Activated CD4-positive, alpha-beta T cell treated with anti-CD3 and anti-CD28 coated beads, Interleukin-10, Interleukin-2, amounts not matched to agents 100 ng/mL and 50 ng/mL, durations not matched to agents 16 hours and 8 hours (primary cell): Measurements from ENCODE around the gene C3orf52.
"Not testable (repeated sequence)": the region's sequence is repeated elsewhere in the genome, so short reads cannot be mapped to it uniquely, and the experiment has no call there.

Source experiments
- DNase-seq: peaks from one replicate; pipeline ENCODE4 v3.0.0-alpha.2; 2020

The C3orf52 gene, protein sequence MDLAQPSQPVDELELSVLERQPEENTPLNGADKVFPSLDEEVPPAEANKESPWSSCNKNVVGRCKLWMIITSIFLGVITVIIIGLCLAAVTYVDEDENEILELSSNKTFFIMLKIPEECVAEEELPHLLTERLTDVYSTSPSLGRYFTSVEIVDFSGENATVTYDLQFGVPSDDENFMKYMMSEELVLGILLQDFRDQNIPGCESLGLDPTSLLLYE

DNA sequence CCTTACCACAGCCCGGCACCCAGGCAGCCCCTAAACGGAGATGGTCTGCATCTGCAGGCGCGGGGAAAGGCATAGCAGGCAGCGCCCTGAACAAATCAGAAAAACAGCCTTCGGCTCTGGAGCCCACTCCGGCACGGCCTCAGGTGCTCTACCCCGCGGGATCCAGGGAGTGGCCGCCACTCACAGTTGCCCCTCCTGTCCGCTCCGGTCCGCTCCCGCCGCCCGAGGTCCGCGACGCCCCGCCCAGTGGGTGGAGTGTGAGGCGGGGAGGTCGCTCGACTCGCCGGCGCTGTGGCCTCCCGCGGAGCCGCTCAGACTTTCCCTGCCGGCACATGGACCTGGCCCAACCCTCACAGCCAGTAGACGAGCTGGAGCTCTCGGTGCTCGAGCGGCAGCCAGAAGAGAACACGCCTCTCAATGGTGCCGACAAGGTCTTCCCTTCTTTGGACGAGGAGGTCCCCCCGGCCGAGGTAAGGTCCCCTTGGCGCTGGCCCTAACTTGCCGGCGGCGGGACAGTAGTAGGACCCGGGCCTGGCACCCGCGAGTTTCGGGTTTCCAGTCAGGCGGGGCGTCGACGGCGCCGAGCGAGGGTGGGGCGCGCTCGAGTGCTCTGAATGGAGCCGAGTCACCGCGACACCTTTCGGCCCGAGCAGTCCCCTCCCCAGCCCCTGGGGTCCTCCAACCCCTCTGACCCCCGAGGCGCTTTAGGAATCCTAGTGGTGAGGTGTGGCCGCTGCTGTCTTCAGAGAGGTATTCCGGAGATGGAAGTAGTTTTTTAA, at the start of gene C3orf52:
Gene C3orf52, plus strand, starts transcription at position 314 of the 779 bp plus-strand sequence. Its CDS starts 19 bp downstream, at position 333.
- peak; percentile 72 for DNase-seq

DNA sequence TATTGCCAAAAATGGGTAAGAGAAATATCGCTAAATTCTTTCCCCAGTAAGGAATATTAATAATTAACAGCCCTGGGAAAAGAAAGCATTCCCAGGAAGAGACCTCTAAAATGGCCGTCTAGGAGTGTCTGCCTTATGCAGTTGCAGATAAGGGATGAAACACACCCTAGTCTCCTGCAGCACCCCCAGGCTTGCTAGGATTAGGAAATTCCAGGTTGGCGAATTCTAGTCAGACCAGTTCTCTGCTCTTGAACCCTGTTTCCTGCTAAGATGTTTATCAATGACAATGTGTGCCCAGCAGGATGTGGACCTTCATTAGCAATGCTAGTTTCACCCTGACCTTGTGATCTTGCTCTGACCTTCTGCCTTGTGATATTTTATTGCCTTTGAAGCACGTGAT, 49.0 kb upstream of the C3orf52 start:
- DNase-seq: not testable (repeated sequence)

DNA sequence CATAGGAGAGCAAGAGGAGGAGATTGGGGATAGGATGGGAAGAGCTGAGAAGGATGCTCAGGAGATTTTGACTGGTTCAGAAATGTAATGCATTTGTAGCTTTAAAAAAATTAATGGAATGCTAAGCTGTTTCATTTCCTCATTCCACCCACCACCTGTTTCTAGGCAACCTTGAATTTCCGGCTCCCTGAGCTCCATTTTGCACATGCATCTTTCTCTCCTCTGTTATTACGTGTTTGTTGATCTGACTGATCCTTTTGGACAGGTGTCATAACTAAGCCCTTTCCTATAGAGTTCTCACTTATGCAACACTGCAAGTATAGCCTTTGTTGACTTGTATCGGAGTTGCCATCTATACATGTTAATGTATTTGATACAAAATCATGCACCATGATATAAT, 47.3 kb upstream of the C3orf52 start:
- no peak for DNase-seq

DNA sequence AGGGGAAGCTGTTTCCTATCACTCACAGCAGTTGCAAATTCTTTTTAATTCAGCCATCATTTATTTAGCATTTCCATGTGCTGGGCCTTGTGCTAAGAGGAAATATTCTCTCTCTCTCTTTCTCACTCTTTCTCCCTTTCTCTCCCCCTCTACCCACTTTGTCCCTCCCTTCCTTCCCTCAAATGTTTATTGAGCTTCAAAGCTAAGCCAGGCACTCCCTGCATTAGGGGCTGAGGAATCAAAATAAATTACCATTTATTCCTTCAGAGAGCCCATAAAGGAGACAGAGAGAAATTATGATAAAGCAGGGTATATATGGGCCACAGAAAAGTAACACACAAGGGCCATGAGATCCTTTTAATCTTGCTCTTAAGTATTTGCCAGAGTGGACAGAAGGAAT, 44.9 kb upstream of the C3orf52 start:
- no peak for DNase-seq

DNA sequence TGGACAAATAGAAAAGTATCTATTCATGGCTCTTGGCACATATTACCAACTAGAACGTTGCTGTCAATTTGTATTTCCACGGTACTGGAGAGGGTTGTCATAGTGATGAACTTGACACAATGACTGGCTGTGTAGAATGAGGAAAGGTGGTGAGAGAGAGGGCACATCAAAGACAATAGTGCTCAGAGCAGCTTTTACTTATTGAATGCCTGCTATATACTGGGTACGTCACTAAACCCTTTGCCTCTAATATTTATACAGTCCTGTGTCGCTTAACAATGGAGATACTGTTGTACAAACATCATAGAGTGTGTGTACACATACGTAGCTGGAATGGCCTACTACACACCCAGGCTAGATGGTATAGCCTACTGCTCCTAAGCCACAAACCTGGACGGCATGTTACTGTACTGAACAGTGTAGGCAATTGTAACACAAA, 43.3 kb upstream of the C3orf52 start:
- no peak for DNase-seq

DNA sequence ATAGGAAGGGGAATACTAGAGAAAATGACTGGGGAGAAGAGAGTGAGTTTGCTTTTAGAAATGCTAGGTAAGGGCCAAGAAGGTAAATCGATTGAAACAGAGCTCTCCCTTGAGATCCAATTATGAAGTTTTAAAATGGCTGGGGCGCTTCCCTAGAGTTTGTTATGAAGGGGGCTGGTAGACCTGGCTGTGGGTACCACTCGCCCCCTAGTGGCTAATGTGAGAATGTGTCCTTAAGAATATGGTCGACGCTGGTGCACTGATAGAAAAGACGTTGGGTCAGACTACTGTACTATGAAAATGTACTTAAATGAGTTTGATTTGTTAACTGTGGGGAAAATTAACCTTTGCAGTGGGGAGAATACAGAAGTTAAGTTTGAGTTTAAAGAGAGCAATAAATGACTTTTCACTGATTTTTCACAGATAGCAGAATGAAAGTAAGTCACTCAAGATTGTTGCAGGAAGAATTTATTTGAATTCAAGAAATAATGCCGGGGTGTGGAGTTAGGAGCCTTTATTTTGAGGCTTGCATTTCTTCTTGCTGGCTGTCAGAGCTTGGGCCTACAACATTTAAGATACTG, 42.5 kb upstream of the C3orf52 start:
- peak; percentile 79 for DNase-seq

DNA sequence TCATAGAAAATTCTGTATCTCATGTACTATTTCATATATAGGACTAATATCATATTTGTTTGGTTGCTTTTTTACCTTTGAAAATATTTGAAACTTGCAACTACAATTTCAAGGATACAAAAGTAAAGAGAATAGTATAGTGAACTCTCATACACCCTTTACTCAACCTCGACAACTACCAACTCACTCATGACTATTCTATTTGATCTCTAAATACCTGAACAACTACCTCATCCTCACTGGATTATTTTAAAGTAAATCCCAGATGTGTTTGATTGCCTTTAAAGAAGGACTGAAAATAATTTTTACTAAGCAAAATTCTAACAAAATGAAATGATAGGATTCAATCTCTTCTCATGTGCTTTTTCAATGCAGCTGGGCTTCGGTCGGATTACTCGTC, 39.6 kb upstream of the C3orf52 start:
- no peak for DNase-seq

DNA sequence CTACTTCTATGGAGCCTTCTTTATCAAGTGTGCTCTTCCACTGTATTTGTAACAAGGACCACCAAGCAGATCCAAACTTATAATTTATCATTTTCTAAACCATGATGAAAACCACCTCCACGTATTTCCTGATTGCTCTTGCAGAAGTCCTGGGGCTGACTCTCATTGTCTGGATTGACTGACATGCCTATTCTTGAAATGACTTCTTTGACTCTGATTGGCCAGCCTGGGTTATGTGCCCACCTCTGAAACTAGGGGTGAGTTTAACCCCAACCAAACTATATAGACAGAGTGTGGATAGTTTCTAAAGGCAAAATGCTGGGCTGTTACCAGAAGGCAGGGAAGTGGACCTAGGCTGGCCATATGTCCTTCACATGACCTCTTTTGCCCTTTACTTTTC, 38.9 kb upstream of the C3orf52 start:
- DNase-seq: peak; percentile 19

DNA sequence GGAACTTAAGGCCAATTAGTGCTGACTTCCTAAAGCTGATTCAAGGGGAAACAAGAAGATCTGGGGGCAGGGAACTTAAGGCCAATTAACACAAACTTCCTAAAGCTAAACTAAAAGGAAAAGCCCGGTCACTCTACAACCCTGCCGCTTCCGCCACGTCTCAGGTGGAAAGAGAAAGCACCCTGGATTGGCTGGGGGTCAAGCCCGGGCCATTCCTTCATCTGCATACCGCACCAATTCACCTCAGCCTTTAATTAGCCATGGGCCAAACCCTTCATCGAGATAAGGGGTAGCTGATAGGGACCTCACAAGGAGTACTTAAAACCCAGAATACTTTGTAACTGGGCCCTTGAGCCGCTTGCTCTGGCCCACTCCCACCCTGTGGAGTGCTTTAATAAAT, 37.3 kb upstream of the C3orf52 start:
- no peak for DNase-seq

DNA sequence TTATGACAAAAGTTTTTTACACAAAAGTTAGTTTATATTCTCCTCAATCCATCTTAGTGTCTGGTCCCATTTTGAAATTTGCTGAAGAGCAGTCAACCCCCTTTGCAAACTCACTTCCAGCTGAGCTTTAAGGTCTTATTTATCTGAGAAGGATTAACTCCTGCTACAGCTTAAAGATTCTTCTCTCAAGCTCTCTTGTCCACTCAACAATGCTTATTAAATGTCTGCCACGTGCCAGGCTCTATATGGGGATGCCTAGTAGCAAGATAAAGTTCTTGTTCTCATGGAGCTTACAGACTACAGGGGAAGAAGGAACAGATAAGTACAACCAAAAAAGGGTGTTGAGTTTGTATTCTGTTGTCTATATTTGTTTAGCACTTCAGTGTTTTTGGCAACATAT, 33.0 kb upstream of the C3orf52 start:
- DNase-seq: no peak

DNA sequence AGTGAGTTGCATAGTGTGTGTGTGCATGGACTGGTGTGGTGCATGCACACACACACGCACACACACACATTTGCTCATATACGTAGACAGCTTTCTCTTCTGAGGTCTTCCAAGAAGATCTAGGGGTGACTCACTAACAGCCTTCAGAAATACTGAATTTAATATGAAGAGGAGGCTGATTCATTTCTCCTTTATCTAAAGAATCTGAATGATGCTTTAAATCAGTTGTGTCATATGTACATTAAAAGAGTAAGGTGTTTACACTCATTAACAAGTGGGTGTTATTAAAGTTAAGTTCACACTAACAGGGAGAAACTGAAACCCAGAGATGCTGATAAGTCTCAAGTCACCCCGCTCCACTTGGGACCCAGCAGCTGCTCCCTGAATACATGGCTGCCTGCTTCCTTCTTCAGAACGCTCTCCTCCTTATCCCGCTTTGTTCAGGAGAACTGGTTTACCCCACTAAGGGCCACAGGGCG, 29.7 kb upstream of the C3orf52 start:
- DNase-seq: peak; percentile 76

DNA sequence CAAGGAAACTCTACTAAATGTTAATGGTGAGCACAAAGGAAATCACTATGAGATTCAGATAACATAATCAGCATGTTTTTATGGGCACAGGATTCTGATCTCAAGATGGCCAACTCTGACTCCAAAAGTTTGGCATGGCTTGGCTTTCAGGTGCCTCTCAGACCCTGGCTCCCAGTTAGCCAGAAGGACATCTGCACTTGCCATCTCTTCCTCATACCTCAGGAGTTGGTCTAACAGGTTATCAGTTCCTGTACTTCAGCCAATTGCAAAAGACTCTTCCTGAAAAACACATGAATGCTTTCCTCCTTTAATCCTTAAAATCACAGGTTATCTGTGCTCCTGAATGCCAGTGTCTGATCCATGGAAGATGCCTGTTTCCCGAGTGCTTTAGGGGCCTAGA, 26.7 kb upstream of the C3orf52 start:
- no peak for DNase-seq

DNA sequence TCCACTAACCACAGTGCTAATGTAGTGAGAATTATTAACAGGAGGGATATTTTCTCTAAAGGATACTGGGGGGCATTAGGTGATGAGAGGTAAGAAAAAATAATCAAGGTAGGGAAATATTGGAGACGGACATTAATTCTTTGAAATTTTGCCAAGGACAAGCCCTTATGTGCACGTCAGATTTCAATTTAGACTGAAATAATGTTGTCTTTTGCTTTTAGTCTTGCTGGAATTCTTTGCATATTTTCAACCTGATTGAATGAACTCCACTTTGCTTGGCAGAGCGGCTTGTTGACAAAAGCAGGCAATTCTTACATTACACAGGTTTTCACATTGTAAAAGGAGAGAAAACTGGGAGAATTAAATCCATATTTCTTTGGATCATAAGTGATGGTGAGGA, 25.0 kb upstream of the C3orf52 start:
- DNase-seq: no peak

DNA sequence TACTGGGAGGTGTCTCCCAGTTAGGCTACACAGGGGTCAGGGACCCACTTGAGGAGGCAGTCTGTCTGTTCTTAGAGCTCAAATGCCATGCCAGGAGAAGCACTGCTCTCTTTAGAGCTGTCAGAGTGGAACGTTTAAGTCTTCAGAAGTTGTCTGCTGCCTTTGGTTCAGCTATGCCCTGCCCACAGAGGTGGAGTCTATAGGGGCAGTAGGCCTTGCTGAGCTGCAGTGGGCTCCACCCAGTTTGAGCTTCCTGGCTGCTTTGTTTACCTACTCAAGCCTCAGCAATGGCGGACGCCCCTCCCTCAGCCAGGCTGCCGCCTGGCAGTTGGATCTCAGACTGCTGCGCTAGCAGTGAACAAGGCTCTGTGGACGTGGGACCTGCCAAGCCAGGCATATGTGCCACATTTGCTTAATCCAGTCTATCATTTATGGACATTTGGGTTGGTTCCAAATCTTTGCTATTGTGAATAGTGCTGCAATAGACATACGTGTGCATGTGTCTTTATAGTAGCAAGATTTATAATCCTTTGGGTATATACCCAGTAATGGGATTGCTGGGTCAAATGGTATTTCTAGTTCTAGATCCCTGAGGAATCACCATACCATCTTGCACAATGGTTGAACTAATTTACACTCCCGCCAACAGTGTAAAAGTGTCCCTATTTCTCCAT, 13.7 kb upstream of the C3orf52 start:
- DNase-seq: peak; percentile 48

DNA sequence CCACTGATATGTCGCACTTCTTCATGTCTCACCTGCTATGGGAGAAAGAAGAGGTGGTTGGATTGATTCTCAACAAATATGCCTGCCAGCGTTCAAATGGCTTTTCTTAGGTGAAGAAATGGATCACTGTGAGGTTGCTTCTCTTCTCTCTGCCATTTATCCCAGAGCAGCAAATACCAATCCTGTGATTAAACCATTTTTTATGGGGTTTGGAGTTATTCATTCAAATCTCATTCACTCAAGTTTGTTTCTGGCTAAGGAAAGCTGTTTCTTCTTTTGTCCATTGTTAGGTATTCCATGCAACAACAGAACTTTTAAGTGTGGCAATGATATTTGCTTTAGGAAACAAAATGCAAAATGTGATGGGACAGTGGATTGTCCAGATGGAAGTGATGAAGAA, 12.2 kb upstream of the C3orf52 start:
- no peak for DNase-seq

DNA sequence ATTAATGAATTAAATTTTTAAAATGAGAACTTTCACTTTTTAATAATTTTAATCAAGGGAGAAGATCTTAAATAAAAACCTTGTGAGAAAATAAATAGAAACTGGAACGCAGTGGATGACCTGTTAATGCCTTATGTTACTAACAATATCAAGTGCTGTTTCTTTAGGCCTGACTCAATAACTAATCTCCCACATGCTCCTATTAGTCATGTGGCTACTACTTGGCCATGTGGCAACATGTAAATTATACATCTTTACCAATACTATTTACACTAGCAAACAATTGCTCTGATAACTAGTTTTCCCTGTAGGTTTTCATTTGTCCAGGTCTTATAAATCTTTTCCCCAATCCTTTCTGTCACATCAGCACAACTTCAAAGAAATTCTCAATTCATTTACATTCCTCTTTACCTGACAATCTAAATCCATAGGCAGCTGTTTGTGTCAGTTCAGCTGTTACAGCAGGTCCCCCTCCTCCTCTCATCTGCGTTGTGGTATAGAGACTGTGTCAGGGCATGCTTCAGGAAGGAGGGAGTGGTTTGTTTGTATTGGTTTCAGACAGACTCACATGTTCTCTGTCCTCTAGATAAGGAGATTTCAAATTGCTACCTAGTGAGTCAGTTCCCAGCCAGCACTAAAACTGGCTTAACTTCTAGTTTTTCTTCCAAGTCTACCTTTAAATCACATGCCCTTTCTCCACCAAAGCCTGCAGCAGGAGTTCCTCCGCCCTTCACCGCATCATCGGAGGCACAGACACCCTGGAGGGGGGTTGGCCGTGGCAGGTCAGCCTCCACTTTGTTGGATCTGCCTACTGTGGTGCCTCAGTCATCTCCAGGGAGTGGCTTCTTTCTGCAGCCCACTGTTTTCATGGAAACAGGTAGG, 11.3 kb upstream of the C3orf52 start:
- peak; percentile 39 for DNase-seq

DNA sequence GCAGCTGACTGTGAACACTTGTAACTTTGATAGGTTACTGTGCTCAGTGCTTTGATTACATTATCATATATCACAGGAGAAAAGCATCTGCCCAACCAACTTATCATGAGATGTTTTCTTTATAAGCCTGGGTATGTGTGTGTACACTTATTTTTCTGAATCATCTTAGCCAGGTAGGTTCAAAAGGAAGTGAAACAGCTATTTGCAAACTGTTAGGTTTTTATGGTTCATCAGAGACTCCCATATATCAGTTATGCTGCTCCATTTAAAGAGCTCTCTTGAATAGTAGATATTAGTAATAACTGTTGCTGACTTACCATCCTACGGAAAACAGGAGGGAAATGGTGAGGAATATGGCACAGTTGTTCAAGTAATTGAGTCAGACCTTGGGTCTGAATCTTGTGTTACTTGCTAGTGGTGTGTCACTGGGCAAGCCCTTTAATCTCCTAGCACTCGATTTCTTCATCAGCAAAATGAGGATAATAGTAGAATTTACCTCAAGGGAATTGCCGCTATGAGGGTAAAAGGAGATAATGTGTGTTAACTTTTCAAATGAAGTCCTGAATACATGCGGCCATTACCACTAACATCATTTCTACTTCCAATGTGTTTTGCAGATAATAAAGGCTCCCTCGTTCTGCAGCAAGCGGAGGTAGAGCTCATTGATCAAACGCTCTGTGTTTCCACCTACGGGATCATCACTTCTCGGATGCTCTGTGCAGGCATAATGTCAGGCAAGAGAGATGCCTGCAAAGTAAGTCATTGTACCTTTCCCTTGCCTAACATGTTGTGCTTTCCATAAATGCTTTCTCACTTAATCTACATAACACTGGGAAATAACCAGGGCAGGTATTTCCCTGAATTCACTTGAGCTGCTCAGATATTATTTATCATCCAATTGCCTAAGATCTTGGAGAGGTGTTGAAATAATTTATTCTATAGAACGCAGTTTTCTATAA, 7.8 kb upstream of the C3orf52 start:
- no peak for DNase-seq

DNA sequence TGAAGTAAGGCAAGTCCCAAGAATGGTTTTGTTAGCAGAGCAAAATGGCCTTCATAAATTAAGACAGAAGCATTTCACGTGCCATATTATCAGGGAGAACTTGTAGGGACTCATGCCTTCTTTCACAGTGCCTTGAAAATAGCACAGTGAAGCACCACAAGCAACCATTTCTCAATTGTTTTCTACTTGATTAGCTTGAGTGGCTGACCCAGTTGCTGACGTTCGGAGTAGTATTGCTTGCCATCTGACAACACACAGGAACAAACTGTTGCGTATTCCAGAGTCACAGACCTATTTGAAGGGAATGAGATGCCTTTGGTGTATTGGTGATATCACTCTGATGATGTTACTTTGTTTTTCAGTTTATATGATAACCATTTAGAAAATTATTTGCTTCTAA, 3.0 kb upstream of the C3orf52 start:
- no peak for DNase-seq

DNA sequence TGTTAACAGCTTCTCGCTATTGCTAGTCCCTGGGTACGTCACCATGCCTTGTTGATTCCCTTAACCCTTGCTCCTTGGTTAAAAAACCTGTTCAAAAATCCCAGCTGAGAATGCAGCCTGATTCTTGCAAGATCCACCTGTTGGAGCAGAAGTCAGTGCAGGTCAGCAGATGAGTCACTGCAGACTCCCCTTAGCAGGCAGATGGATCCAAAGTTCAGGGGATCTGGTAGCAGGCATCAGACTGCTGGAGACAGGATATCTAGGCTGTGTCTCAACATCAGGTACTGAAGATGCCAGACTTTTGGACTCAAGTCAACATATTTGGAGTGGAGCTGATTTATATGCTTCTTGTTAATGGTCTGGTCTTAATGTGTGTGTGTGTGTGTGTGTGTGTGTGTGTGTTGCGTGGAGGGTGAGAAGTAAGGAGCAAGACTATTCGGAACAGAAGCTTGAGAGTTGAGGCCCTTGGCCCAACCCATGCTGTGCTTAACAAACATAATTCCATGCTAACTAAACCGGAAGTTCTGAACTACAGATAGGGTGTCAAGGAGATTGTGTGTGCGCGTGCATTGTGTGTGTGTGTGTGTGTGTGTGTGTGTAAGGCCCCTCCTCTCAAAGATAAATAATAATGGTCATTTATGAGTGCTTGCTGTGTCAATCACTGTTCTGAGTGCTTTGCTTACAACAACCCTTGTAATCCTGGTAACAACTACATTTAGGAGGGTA, 1.0 kb upstream of the C3orf52 start:
- DNase-seq: no peak

DNA sequence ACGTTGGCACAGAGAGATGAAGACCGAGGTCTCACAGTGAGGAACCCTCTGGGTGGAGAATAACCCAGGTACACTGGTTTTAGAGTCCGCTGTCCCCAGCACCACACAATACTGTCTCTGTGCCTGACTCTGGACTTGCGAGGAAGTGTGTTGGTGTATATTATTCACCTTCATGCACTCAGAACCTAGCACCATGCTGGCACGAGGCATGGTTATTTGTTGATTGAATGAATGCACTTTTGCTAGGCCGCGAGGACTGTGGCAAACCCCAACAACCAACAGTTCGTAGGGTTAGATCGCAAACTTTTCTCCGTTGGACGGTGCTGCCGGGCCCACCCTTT, 484 bp upstream of the C3orf52 start:
- DNase-seq: no peak
